ENCODE measurements around the gene CARS1.

Gene CARS1

DNA sequence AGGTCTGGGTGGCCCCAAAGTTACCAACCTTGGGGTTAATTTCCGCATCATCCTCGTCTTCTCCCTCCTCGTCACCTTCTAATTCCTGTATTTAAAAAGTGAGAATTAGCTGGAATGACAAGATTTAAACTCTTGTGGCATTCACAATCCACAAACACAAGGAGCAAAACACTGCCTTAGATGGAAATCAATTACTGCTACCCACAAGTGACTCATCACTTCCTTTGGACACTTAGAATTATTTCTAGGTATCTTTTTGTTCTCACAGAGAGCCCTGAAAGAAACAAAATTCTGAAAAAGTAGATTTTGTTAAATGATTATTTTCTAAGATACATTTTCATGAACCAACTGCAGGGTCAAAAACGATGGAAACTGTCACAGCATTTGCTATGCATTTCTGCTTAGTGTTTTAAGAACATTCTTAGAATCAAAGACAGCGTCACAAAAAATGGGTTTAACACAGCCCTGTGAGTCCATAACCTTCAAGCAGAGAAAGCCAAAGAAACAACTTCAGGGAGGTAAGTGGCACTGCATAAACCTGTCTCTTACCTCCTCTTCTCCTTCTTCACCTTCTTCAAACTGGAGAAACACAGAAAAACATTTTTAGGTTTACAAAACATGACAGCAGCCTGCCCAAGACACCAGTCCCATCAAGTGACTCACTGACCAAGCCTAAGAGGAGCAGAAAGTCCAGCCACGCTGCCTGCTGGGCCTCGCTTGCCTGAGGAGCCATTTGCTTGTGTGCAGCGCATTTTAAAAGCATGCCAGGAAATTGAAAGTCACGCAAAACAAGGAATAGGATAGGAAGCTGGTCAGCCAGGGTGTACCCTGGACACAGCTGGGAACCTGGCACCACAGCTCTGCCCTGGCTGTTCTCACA, 105.8 kb downstream of the CARS1 start:
- no peak for TF ChIP-seq POLR2AphosphoS5 (IDR thresholded peaks at IDR 0.05; ENCODE audit: low read depth, low read length)
- TF ChIP-seq, protein P1, sequence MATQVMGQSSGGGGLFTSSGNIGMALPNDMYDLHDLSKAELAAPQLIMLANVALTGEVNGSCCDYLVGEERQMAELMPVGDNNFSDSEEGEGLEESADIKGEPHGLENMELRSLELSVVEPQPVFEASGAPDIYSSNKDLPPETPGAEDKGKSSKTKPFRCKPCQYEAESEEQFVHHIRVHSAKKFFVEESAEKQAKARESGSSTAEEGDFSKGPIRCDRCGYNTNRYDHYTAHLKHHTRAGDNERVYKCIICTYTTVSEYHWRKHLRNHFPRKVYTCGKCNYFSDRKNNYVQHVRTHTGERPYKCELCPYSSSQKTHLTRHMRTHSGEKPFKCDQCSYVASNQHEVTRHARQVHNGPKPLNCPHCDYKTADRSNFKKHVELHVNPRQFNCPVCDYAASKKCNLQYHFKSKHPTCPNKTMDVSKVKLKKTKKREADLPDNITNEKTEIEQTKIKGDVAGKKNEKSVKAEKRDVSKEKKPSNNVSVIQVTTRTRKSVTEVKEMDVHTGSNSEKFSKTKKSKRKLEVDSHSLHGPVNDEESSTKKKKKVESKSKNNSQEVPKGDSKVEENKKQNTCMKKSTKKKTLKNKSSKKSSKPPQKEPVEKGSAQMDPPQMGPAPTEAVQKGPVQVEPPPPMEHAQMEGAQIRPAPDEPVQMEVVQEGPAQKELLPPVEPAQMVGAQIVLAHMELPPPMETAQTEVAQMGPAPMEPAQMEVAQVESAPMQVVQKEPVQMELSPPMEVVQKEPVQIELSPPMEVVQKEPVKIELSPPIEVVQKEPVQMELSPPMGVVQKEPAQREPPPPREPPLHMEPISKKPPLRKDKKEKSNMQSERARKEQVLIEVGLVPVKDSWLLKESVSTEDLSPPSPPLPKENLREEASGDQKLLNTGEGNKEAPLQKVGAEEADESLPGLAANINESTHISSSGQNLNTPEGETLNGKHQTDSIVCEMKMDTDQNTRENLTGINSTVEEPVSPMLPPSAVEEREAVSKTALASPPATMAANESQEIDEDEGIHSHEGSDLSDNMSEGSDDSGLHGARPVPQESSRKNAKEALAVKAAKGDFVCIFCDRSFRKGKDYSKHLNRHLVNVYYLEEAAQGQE (IDR thresholded peaks at IDR 0.05; ENCODE audit: insufficient read depth in 1 of 2, low read depth in 2 of 2, low read length in 2 of 2), result no peak
- TF ChIP-seq TAF1 (IDR thresholded peaks at IDR 0.05; ENCODE audit: borderline replicate concordance, insufficient read depth, low read length), result no peak
- TF ChIP-seq FOXP2 (optimal IDR thresholded peaks at IDR 0.05; ENCODE audit: borderline replicate concordance, extremely low read depth, extremely low read length, insufficient read depth), result no peak
- TF ChIP-seq SIN3A (IDR thresholded peaks at IDR 0.05; ENCODE audit: borderline replicate concordance, insufficient read depth, low read length), result no peak
